Gastroesophageal sphincter (tissue), 3 donors: ENCODE data around the gene GALNS.

ENCODE experiments used
- CTCF ChIP-seq, 4 experiments: fragments of 200-600 bp in 2 of 4; fragments of 450-650 bp in 2 of 4; sonication (generic) in 1 of 4; IDR thresholded peaks; one replicate each; pipeline ENCODE4 v1.5.1; 2017 to 2019; ENCODE audit warnings: antibody characterized with exemption in 4 of 4, mild to moderate bottlenecking in 2 of 4, moderate library complexity in 2 of 4
- EP300 ChIP-seq: sonication (generic); formaldehyde crosslinking; IDR thresholded peaks from one replicate; pipeline ENCODE4 v1.6.1; 2017; ENCODE audit warnings: antibody characterized with exemption, mild to moderate bottlenecking
- POLR2A ChIP-seq, 2 donors: fragments of 450-650 bp; IDR thresholded peaks; one replicate each; pipeline ENCODE4 v1.6.1; 2017; ENCODE audit warnings: antibody characterized with exemption in 2 of 2, mild to moderate bottlenecking in 2 of 2, moderate library complexity in 1 of 2
- POLR2AphosphoS5 ChIP-seq: sonication (generic); formaldehyde crosslinking; IDR thresholded peaks from one replicate; pipeline ENCODE4 v1.6.1; 2017; ENCODE audit warnings: antibody characterized with exemption

GRCh38 chr16:88881007-88881615 lies 24.4 kb upstream of the GALNS start:
- TF ChIP-seq POLR2A (IDR thresholded peaks at IDR 0.05), result no peak
- TF ChIP-seq POLR2AphosphoS5, result no peak
- no peak for TF ChIP-seq CTCF (IDR thresholded peaks at IDR 0.05)
- TF ChIP-seq EP300, result no peak
